HG02852 (cell line): ENCODE results near the gene IARS1.

Experiments used
- ATAC-seq: cut with Tn5 transposase; IDR thresholded peaks from one replicate; pipeline ENCODE4 v1.9.1; 2021; ENCODE audit warnings: mild to moderate bottlenecking, moderate library complexity; ENCODE audit not compliant: unreplicated experiment

IARS1 gene

GRCh38 chr9:92295827-92296258, 2.3 kb upstream of the IARS1 start:
- no peak for ATAC-seq

GRCh38 chr9:92295240-92295790, 1.8 kb upstream of the IARS1 start:
- no peak for ATAC-seq

GRCh38 chr9:92294297-92294676, 790 bp upstream of the IARS1 start:
- no peak for ATAC-seq

- ATAC-seq = no peak
Observed at GRCh38 chr9:92293075-92293354, 482 bp downstream of the IARS1 start.

- no peak for ATAC-seq
Observed at GRCh38 chr9:92292338-92293074, 991 bp downstream of the IARS1 start.

- no peak for ATAC-seq
Observed at GRCh38 chr9:92291577-92291976, 1.9 kb downstream of the IARS1 start.

GRCh38 chr9:92290785-92291429, 2.6 kb downstream of the IARS1 start:
- no peak for ATAC-seq

DNA sequence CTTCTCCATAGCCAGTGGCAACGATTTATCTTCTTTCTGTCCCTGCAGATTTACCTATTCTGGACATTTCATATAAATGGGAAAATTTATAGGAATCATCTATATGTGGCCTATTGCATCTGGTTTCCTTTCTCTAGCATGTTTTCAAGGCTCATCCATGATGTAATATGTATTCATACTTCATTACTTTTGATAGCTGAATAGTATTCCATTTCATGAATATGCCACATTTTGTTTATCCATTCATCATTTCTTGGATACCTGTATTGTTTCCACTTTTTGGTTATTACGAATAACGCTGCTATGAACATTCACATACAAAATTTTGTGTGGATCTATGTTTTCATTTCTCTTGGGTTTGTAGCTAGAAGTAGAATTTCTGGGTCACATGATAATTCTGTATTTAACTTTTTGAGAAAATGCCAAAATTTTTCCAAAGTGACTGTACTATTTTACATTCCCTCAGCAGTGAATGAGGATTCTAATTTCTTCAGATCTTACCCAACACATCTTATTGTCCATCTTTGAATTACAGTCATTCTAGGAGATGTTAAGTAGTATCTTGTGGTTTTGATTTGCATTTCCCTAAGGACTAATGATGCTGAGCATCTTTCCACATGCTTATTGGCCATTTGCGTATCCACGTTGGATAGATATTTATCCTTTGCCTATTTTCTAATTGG, 3.6 kb downstream of the IARS1 start:
- no peak for ATAC-seq

DNA sequence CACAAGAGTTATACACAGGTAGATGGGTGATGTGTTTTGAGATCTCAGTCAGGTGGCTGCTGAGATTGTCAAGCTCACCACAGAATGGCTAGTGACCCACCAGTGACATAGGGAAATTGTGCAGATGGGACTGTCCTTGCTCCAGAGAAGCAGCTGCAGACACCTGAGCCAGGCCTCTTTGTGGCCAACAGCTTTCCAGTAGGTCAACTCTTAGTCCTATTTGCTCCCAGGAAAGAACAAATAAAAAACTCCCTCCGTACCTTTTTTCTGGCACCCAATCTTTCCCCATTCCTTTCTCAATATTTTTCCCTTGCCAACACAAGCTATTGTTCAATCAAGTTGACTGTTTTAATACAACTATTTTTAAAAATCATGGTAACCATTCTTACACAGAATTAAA, 14.2 kb downstream of the IARS1 start:
- no peak for ATAC-seq

DNA sequence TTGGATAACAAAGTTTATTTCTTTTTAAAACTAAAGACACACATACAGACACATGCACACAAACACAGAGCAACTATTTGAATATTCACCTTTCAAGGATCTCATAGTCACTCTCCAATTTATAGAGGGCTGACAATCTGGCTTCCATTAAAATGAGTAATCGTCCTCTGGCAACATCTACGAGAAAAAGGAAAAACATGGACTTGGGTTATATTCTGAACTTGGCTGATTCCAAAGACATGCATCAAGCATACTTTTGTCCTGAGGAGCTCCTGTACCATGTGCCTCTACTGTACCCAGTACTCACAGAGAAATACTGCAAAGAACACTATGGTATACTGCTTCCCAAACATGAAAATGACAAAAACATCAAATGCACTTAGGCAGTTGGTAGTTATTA, 15.4 kb downstream of the IARS1 start:
- no peak for ATAC-seq

GRCh38 chr9:92276331-92277032, 17.0 kb downstream of the IARS1 start:
- ATAC-seq = no peak

DNA sequence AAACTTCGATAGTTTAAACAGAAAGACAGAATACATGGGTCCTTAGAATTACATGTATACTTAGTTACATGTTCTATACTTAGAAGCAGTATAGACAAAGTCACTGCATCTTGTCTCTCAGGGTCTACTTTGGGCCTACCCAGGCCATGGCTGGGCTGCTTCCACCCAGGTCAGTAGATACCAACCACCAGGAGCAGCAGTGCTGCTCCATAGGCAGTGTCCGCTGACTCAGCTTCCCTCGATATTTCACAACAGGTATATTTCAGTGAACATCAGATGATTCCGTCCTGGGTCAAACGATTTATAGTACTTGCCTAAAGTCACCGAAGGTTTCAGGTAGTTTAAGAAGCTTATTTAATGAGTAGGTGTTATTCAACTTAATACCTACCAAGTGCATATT, 18.0 kb downstream of the IARS1 start:
- ATAC-seq = no peak

- ATAC-seq = no peak
Observed at GRCh38 chr9:92270511-92270910, 23.0 kb downstream of the IARS1 start.

DNA sequence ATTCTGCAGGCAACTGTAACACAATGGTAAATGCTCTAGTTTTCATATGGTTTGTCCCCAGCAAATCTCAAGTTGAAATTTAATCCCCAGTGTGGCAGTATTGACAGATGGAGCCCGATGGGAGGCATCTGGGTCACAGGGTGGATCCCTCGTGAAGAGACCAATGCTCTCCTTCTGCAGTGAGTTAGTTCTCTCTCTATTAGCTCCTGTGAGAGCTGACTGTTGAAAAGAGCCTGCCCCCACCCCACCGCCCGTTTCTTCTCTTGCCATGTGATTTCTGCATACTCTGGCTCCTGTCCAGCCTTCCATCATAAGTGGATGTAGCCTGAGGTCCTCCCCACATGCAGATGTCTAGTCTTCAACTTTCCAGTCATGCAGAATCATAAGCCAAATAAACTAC, 27.0 kb downstream of the IARS1 start:
- no peak for ATAC-seq

GRCh38 chr9:92265154-92265553, 28.3 kb downstream of the IARS1 start:
- ATAC-seq = no peak

GRCh38 chr9:92263131-92263530, 30.4 kb downstream of the IARS1 start:
- no peak for ATAC-seq

GRCh38 chr9:92257327-92257726, 36.2 kb downstream of the IARS1 start:
- ATAC-seq = no peak

GRCh38 chr9:92254381-92255337, 38.8 kb downstream of the IARS1 start:
- no peak for ATAC-seq

DNA sequence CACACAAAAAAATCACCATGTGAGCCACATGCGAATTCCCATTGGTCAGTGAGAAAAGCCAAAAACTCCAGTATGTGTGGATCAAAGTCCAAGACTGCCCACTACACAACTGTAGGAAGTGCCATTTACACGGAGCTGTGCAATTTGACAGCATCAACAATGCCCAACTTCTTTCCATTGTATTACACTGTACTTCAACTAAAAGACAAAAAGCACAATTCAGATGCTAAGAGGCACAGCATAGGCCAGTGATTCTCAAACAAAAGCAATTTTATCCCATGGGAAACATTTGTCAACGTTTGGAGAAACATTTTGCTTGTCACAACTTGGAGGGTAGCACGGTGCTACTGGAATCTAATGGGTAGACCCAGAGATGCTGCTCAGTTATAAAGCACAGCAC, 39.8 kb downstream of the IARS1 start:
- ATAC-seq = no peak

DNA sequence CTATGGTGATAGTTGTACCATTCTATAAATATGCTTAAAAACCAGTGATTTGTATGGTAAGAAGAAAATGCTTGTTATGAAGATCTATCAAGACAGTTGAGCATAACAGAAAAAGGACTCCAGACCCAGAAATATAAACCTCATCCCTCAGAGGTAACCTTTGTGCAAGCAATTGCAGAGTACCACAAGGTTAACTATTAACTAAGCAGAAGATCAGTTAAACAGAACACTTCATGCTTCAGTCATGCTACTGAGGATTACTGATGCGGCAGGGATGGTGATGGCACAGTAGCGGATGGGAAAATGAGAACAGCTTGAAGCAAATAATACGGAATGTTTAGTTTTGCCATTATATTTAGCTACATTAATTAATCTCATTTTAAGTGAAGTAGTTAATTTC, 45.5 kb downstream of the IARS1 start:
- ATAC-seq = no peak
